Bronchial epithelial cell (primary cell): ENCODE data around the gene MTHFD1. TPM values are rescaled to one million over a fixed set of nuclear protein-coding genes. Genes with fewer than 3 reads are reported as not detected.
A peak's percentile ranks its signal among the peaks of the same experiment; 100 is the strongest.
"Not testable (repeated sequence)": the region's sequence is repeated elsewhere in the genome, so short reads cannot be mapped to it uniquely, and the experiment has no call there.

Experiments
- DNase-seq: peaks from one replicate; pipeline ENCODE4 v3.0.0-alpha.2; 2010; ENCODE audit warnings: low read depth
- FAIRE-seq: peaks from 2 replicates; lab custom pipeline; 2011; peaks lifted over from hg19 to GRCh38; lab: Jason Lieb, UNC
- H3K27me3 ChIP-seq: 2 replicates; pipeline ENCODE4 v1.5.1; 2011; ENCODE audit warnings: low read length; ENCODE audit not compliant: control insufficient read depth, insufficient read depth
- H3K36me3 ChIP-seq: 2 replicates; pipeline ENCODE4 v1.5.1; 2011; ENCODE audit warnings: low read length; ENCODE audit not compliant: control insufficient read depth, insufficient read depth
- H3K4me3 ChIP-seq: 2 replicates; pipeline ENCODE4 v1.5.1; 2011; ENCODE audit warnings: mild to moderate bottlenecking, low read depth, low read length, control low read depth
- CTCF ChIP-seq: IDR thresholded peaks from 2 replicates; pipeline ENCODE4 v1.5.1; 2011; ENCODE audit warnings: mild to moderate bottlenecking, moderate library complexity, low read length, control low read depth, inconsistent platforms; ENCODE audit not compliant: insufficient read depth, severe bottlenecking
- total RNA-seq: library from RNA; depleted of rRNA; stranded (reverse); fragments of >200 nt; gene quantifications from 2 replicates; pipeline ENCODE4 v1.2.1, GENCODE V29; 2014

The MTHFD1 gene
- total RNA-seq, 1 donor from 2014 or later = 35.5 TPM

- H3K4me3 ChIP-seq = no peak overlapping the region
- H3K27me3 ChIP-seq = no peaks in the 10 kb centered on the region
- no peak for TF ChIP-seq CTCF
- no peaks in the 10 kb centered on the region for H3K36me3 ChIP-seq
- FAIRE-seq = no peak
- DNase-seq = peak; percentile 51
Observed at GRCh38 chr14:64363265-64363846, 24.8 kb upstream of the MTHFD1 start.

- H3K4me3 ChIP-seq = no peak overlapping the region
- H3K27me3 ChIP-seq = no peaks in the 10 kb centered on the region
- peak; percentile 57 for DNase-seq
- TF ChIP-seq CTCF = no peak
- FAIRE-seq = no peak
- no peaks in the 10 kb centered on the region for H3K36me3 ChIP-seq
Observed at GRCh38 chr14:64364907-64365306, 23.2 kb upstream of the MTHFD1 start.

GRCh38 chr14:64365358-64365889, 22.7 kb upstream of the MTHFD1 start:
- H3K27me3 ChIP-seq, FAIRE-seq, H3K36me3 ChIP-seq, DNase-seq, H3K4me3 ChIP-seq: not testable (repeated sequence)

GRCh38 chr14:64369201-64369600, 19.0 kb upstream of the MTHFD1 start:
- FAIRE-seq = no peak
- H3K36me3 ChIP-seq = no peaks in the 10 kb centered on the region
- H3K27me3 ChIP-seq = no peaks in the 10 kb centered on the region
- DNase-seq = no peak
- no peak for TF ChIP-seq CTCF
- H3K4me3 ChIP-seq = no peak overlapping the region

- Histone ChIP-seq H3K27me3 (no peaks in the 10 kb centered on the region), H3K36me3 (no peaks in the 10 kb centered on the region), H3K4me3 (peak overlapping the region; percentile 72)
- TF ChIP-seq CTCF = no peak
- FAIRE-seq (no peak), DNase-seq (peak; percentile 10)
Observed at GRCh38 chr14:64387232-64387781, 846 bp upstream of the MTHFD1 start.

GRCh38 chr14:64388533-64389285, 556 bp downstream of the MTHFD1 start:
- Histone ChIP-seq H3K27me3 (no peaks in the 10 kb centered on the region), H3K4me3 (peak overlapping the region; percentile 72), H3K36me3 (no peaks in the 10 kb centered on the region)
- TF ChIP-seq CTCF = no peak
- FAIRE-seq (no peak), DNase-seq (peak; percentile 17)
